Tibial nerve (tissue), 3 donors: ENCODE measurements around the gene AP1G1.

Source experiments
- CTCF ChIP-seq, 5 experiments: fragments of 200-600 bp in 3 of 5; fragments of 450-650 bp in 2 of 5; sonication (generic) in 3 of 5; IDR thresholded peaks; one replicate each; pipeline ENCODE4 v1.5.1; 2016 to 2019; ENCODE audit warnings: antibody characterized with exemption in 5 of 5, mild to moderate bottlenecking in 3 of 5, moderate library complexity in 2 of 5
- POLR2A ChIP-seq, 2 donors: fragments of 450-650 bp; IDR thresholded peaks; one replicate each; pipeline ENCODE4 v1.6.1; 2017; ENCODE audit warnings: antibody characterized with exemption in 2 of 2, mild to moderate bottlenecking in 2 of 2, moderate library complexity in 2 of 2

GRCh38 chr16:71746442-71747046 lies 62.1 kb downstream of the AP1G1 start:
- TF ChIP-seq CTCF (IDR thresholded peaks at IDR 0.05) (peak; percentile 31 to 60 (median 56)), POLR2A (IDR thresholded peaks at IDR 0.05) (no peak)
